ENCODE measurements around the gene UTS2R.

The UTS2R gene

DNA sequence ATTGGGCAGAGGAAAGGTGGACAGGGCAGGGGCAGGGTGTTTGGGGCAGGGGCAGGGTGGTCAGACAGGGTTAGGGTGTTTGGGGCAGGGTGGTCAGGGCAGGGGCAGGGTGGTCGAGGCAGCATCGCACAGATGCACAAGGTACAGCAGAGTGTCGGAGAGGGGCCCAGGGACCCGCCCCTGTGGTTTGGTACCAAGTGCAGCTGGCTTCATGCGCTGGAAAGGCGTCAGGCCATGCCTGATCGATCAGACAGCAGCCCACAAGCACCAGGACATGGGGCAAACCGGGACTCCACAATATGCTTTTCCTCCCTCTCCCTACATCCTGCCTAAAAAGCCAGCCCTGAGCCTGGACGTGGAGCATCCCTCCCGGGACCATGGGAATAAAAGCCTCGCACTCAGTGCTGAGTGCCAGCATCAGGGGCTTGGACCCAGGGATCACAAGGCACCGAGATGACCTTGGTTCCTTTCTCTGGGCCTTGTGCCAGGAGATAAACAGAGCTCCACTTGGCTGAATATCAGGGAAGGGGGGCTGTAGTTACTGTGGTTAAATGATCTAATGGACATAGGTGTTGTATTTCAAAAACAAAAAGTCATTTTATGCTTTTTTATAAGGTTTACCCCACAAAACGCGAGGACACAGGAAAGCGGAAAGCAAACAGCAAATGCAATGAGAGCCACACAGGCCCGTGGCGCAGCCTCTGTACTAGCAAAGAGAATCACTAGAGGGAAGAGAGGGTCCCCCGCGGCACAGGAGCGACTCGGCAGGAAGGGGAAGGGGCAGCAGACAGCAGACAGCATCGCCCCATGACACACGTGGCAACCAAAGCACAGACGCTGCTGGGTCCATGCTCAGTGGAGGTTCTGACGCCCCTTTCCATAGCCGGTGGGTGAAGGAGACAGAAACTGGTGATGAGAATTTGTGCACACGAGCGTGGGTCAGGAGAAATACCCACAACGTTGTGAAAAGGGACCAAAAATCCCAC, 41.3 kb downstream of the UTS2R start:
- H2AFZ ChIP-seq (ENCODE audit: low read length): no peak overlapping the region
- no peaks in the 10 kb centered on the region for H3K27me3 ChIP-seq (ENCODE audit: insufficient read depth, low read length, poor library complexity, severe bottlenecking)
- H3K9me2 ChIP-seq (replicated peaks; ENCODE audit: low read depth, low read length): no peaks in the 10 kb centered on the region
- TF ChIP-seq, protein P1, sequence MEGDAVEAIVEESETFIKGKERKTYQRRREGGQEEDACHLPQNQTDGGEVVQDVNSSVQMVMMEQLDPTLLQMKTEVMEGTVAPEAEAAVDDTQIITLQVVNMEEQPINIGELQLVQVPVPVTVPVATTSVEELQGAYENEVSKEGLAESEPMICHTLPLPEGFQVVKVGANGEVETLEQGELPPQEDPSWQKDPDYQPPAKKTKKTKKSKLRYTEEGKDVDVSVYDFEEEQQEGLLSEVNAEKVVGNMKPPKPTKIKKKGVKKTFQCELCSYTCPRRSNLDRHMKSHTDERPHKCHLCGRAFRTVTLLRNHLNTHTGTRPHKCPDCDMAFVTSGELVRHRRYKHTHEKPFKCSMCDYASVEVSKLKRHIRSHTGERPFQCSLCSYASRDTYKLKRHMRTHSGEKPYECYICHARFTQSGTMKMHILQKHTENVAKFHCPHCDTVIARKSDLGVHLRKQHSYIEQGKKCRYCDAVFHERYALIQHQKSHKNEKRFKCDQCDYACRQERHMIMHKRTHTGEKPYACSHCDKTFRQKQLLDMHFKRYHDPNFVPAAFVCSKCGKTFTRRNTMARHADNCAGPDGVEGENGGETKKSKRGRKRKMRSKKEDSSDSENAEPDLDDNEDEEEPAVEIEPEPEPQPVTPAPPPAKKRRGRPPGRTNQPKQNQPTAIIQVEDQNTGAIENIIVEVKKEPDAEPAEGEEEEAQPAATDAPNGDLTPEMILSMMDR (conservative IDR thresholded peaks at IDR 0.05; ENCODE audit: low read length): no peak
- no peak for TF ChIP-seq EZH2phosphoT487 (IDR thresholded peaks at IDR 0.05; ENCODE audit: borderline replicate concordance)
- H3K36me3 ChIP-seq (ENCODE audit: insufficient read depth, low read length): no peaks in the 10 kb centered on the region; the same call in 1 of the 2 replicates
- no peak overlapping the region for H3K4me3 ChIP-seq (ENCODE audit: low read length, poor library complexity, severe bottlenecking)
- no peak overlapping the region for H3K4me2 ChIP-seq (ENCODE audit: low read depth, low read length, poor library complexity, severe bottlenecking)
- peaks cover 20% of the 10 kb centered on the region for H4K20me1 ChIP-seq (ENCODE audit: insufficient read depth, low read length, poor library complexity, severe bottlenecking)
- H3K4me1 ChIP-seq (ENCODE audit: insufficient read depth, low read length, poor library complexity, severe bottlenecking): peaks cover 3% of the 10 kb centered on the region
- H3F3A ChIP-seq (ENCODE audit: low read depth): no peaks in the 10 kb centered on the region
- no peak overlapping the region for H3K9ac ChIP-seq (ENCODE audit: low read depth, low read length, poor library complexity, severe bottlenecking)
- no peaks in the 10 kb centered on the region for H3K9me3 ChIP-seq (ENCODE audit: insufficient read depth, low read depth, low read length)
- peaks cover 11% of the 10 kb centered on the region; the same call in 1 of the 2 replicates for H3K79me2 ChIP-seq (ENCODE audit: insufficient read depth, low read length)

DNA sequence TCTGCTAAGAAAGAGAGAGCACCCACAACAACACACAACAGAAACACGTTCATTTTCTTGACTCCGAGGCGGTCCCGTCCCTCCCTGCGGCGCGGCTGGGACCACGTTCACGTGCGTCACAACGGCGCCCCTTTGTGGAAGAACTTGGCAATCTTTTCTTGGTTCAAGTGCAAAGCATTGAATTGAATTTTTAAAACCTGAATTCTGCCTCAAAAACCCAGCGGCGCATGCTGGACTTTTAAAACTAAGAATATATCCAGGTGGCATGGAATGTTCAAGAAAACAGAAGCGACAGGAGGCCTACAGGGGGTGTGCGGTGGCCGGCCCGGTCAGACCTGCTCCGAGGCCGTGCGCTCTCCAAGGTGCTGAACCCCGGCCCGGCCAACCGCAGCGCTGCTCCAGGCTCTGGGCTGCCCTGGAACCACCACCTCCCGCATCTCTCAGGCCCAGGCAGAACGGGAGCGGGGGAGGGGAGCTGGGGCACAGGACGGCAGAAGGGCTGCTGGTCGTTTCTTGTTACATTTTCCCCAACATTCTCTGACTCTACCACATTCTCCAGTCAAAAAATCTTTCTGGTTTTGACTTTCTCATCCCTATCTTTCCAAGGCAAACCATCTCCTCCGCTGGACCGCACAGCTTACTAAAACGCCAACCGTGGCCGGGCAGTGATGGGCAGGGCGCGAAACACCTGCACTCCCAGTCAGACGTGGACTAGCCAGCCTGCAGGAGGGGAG, 43.1 kb downstream of the UTS2R start:
- Histone ChIP-seq H3K9me2 (replicated peaks; ENCODE audit: low read depth, low read length) (no peaks in the 10 kb centered on the region), H4K20me1 (ENCODE audit: insufficient read depth, low read length, poor library complexity, severe bottlenecking) (peaks cover 22% of the 10 kb centered on the region), H3K4me1 (ENCODE audit: insufficient read depth, low read length, poor library complexity, severe bottlenecking) (peaks cover 14% of the 10 kb centered on the region), H3K27me3 (ENCODE audit: insufficient read depth, low read length, poor library complexity, severe bottlenecking) (no peaks in the 10 kb centered on the region), H3K9ac (ENCODE audit: low read depth, low read length, poor library complexity, severe bottlenecking) (no peak overlapping the region), H3K79me2 (ENCODE audit: insufficient read depth, low read length) (peaks cover 22% of the 10 kb centered on the region; the same call in 1 of the 2 replicates), H3K36me3 (ENCODE audit: insufficient read depth, low read length) (no peaks in the 10 kb centered on the region), H3F3A (ENCODE audit: low read depth) (no peaks in the 10 kb centered on the region), H3K4me2 (ENCODE audit: low read depth, low read length, poor library complexity, severe bottlenecking) (no peak overlapping the region), H3K9me3 (ENCODE audit: insufficient read depth, low read depth, low read length) (no peaks in the 10 kb centered on the region), H2AFZ (ENCODE audit: low read length) (no peak overlapping the region), H3K4me3 (ENCODE audit: low read length, poor library complexity, severe bottlenecking) (no peak overlapping the region)
- TF ChIP-seq, protein P1 (conservative IDR thresholded peaks at IDR 0.05; ENCODE audit: low read length): peak; percentile 95
- TF ChIP-seq EZH2phosphoT487 (IDR thresholded peaks at IDR 0.05; ENCODE audit: borderline replicate concordance): no peak

DNA sequence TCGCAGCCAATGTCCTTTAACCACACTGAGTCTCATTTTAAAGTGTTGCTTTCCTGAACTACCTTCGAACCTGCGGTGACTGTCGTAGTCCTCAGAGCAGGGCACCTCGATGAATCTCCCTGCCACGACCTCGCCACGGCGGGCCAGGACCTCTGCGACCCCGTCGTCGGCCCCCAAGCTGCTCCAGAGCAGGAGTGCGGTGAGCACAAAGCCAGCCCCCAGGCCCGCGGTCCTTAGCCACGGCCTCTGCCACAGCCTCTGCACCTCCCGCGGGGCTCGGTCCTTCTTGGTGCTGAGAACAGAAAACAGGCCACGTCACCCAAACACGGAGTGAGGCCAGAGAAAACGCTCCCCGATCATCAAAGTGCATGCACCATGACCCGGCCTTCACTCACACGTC, 43.8 kb downstream of the UTS2R start:
- Histone ChIP-seq H3K9me2 (replicated peaks; ENCODE audit: low read depth, low read length) (no peaks in the 10 kb centered on the region), H3K4me2 (ENCODE audit: low read depth, low read length, poor library complexity, severe bottlenecking) (no peak overlapping the region), H3K4me1 (ENCODE audit: insufficient read depth, low read length, poor library complexity, severe bottlenecking) (peaks cover 17% of the 10 kb centered on the region), H3K79me2 (ENCODE audit: insufficient read depth, low read length) (peaks cover 27% of the 10 kb centered on the region; the same call in 1 of the 2 replicates), H3K9me3 (ENCODE audit: insufficient read depth, low read depth, low read length) (no peaks in the 10 kb centered on the region), H3K36me3 (ENCODE audit: insufficient read depth, low read length) (no peaks in the 10 kb centered on the region), H3F3A (ENCODE audit: low read depth) (no peaks in the 10 kb centered on the region), H2AFZ (ENCODE audit: low read length) (no peak overlapping the region), H4K20me1 (ENCODE audit: insufficient read depth, low read length, poor library complexity, severe bottlenecking) (peaks cover 22% of the 10 kb centered on the region), H3K9ac (ENCODE audit: low read depth, low read length, poor library complexity, severe bottlenecking) (no peak overlapping the region), H3K27me3 (ENCODE audit: insufficient read depth, low read length, poor library complexity, severe bottlenecking) (no peaks in the 10 kb centered on the region), H3K4me3 (ENCODE audit: low read length, poor library complexity, severe bottlenecking) (no peak overlapping the region)
- TF ChIP-seq EZH2phosphoT487 (IDR thresholded peaks at IDR 0.05; ENCODE audit: borderline replicate concordance): no peak
- TF ChIP-seq, protein P1 (conservative IDR thresholded peaks at IDR 0.05; ENCODE audit: low read length): no peak

Measured in Loucy (cell line).